ELR (cell line): ENCODE data around the gene CASP12.
A peak's percentile ranks its signal among the peaks of the same experiment; 100 is the strongest.

Source experiments
- DNase-seq: peaks from one replicate; pipeline ENCODE4 v3.0.0-alpha.2; 2015; ENCODE audit warnings: low read depth

Gene CASP12

GRCh38 chr11:104892723-104893511 lies 5.3 kb downstream of the CASP12 start:
- peak; percentile 46 for DNase-seq

- DNase-seq, result peak; percentile 67
These were observed 7.1 kb downstream of the CASP12 start for GRCh38 chr11:104891135-104891534.

GRCh38 chr11:104883342-104883741 lies 14.9 kb downstream of the CASP12 start:
- no peak for DNase-seq

- DNase-seq, result no peak
These were observed 17.0 kb downstream of the CASP12 start for GRCh38 chr11:104881117-104881794.

- no peak for DNase-seq
These were observed 18.6 kb downstream of the CASP12 start for GRCh38 chr11:104879514-104880190.

- DNase-seq, result no peak
These were observed 21.3 kb downstream of the CASP12 start for GRCh38 chr11:104876861-104877431.

- no peak for DNase-seq
These were observed 21.9 kb downstream of the CASP12 start for GRCh38 chr11:104876324-104876723.

- no peak for DNase-seq
These were observed 25.0 kb downstream of the CASP12 start for GRCh38 chr11:104873252-104873651.

GRCh38 chr11:104872393-104872792 lies 25.9 kb downstream of the CASP12 start:
- no peak for DNase-seq

- peak; percentile 5 for DNase-seq
These were observed 27.4 kb downstream of the CASP12 start for GRCh38 chr11:104870910-104871309.

- DNase-seq, result no peak
These were observed 31.4 kb downstream of the CASP12 start for GRCh38 chr11:104866815-104867214.

- DNase-seq, result no peak
These were observed 39.1 kb downstream of the CASP12 start for GRCh38 chr11:104858882-104859775.

GRCh38 chr11:104856607-104857006 lies 41.7 kb downstream of the CASP12 start:
- no peak for DNase-seq

GRCh38 chr11:104855965-104856364 lies 42.3 kb downstream of the CASP12 start:
- no peak for DNase-seq

GRCh38 chr11:104853276-104853675 lies 45.0 kb downstream of the CASP12 start:
- no peak for DNase-seq

GRCh38 chr11:104852811-104853210 lies 45.4 kb downstream of the CASP12 start:
- DNase-seq, result peak; percentile 40

GRCh38 chr11:104846216-104846615 lies 52.0 kb downstream of the CASP12 start:
- DNase-seq, result no peak

- no peak for DNase-seq
These were observed 53.8 kb downstream of the CASP12 start for GRCh38 chr11:104844451-104844850.

- DNase-seq, result no peak
These were observed 55.0 kb downstream of the CASP12 start for GRCh38 chr11:104843150-104843836.

- no peak for DNase-seq
These were observed 56.2 kb downstream of the CASP12 start for GRCh38 chr11:104841973-104842525.

- DNase-seq, result no peak
These were observed 57.1 kb downstream of the CASP12 start for GRCh38 chr11:104841185-104841584.
